Endothelial cell of umbilical vein (primary cell): ENCODE data around the gene CAMK2N2.

Experiments used
- CTCF ChIP-seq, 2 donors: IDR thresholded peaks; 1 replicate in 1 of 2; 2 replicates in 1 of 2; pipeline ENCODE4 v1.5.1; 2011; ENCODE audit warnings: low read length in 2 of 2, mild to moderate bottlenecking in 2 of 2, moderate library complexity in 2 of 2, control low read depth in 1 of 2, inconsistent platforms in 1 of 2, low read depth in 1 of 2; ENCODE audit not compliant: insufficient read depth in 1 of 2; ENCODE audit errors: extremely low read depth in 1 of 2
- EZH2 ChIP-seq: IDR thresholded peaks from 2 replicates; pipeline ENCODE4 v1.6.1; 2012; ENCODE audit warnings: borderline replicate concordance, low read depth, mild to moderate bottlenecking, moderate library complexity, low read length, inconsistent platforms; ENCODE audit not compliant: severe bottlenecking
- FOS ChIP-seq: IDR thresholded peaks from 2 replicates; pipeline ENCODE4 v1.6.1; 2011; ENCODE audit warnings: mild to moderate bottlenecking, low read length, moderate library complexity, borderline replicate concordance; ENCODE audit not compliant: insufficient read depth
- GATA2 ChIP-seq: IDR thresholded peaks from 2 replicates; pipeline ENCODE4 v1.7.0; 2011; ENCODE audit warnings: low read depth, mild to moderate bottlenecking, moderate library complexity, mixed read lengths, low read length; ENCODE audit not compliant: insufficient read length, insufficient read depth
- JUN ChIP-seq: IDR thresholded peaks from 2 replicates; pipeline ENCODE4 v1.6.1; 2011; ENCODE audit warnings: borderline replicate concordance, low read depth; ENCODE audit not compliant: insufficient read length, insufficient read depth
- MYC ChIP-seq: IDR thresholded peaks from one replicate; pipeline ENCODE4 v1.6.1; 2011; ENCODE audit warnings: mild to moderate bottlenecking, low read depth, low read length
- POLR2A ChIP-seq: IDR thresholded peaks from 2 replicates; pipeline ENCODE4 v1.6.1; 2012; ENCODE audit warnings: low read depth, mild to moderate bottlenecking, control low read depth, low read length
- POLR2AphosphoS5 ChIP-seq: IDR thresholded peaks from 2 replicates; pipeline ENCODE4 v1.6.1; 2012; ENCODE audit warnings: low read depth, mild to moderate bottlenecking, control low read depth, low read length, moderate library complexity; ENCODE audit not compliant: insufficient read depth

- TF ChIP-seq CTCF (IDR thresholded peaks at IDR 0.05; ENCODE audit: extremely low read depth in 1 of 2, insufficient read depth in 1 of 2, low read depth in 1 of 2, low read length in 2 of 2) (peak; percentile 23 to 29), JUN (no peak), POLR2AphosphoS5 (no peak), POLR2A (no peak), EZH2 (no peak), MYC (no peak), FOS (no peak), GATA2 (no peak)
These were observed 44.2 kb upstream of the CAMK2N2 start for GRCh38 chr3:184305577-184305976.
